ENCODE data around the gene ROR1. TPM values are rescaled to one million over a fixed set of nuclear protein-coding genes. Genes with fewer than 3 reads are reported as not detected.

Gene ROR1
- total and polyA plus RNA-seq, 9 donors, result 3.0 to 26.1 (median 15.0) TPM

GRCh38 chr1:63945943-63946342 is 172.1 kb downstream of the ROR1 start:
- H3K4me1 ChIP-seq (ENCODE audit: insufficient read depth), result peaks cover 10% of the 10 kb centered on the region
- DNase-seq, result no peak
- H3K36me3 ChIP-seq, result no peaks in the 10 kb centered on the region
- WGBS, 3 donors, result 96 to 100% (median 97%) methylated on average over 1 of the region's 1 CpG
- no peak overlapping the region for H3K4me3 ChIP-seq
- TF ChIP-seq EP300 (IDR thresholded peaks at IDR 0.05), result no peak
- no peak for TF ChIP-seq CTCF (IDR thresholded peaks at IDR 0.05)
- no peak for TF ChIP-seq POLR2A (IDR thresholded peaks at IDR 0.05)
- no peak overlapping the region for H3K27ac ChIP-seq
- no peaks in the 10 kb centered on the region for H3K27me3 ChIP-seq
- no peaks in the 10 kb centered on the region for H3K9me3 ChIP-seq
- intact Hi-C loops (cut with DNase I), result loop anchor here in 1 of 4 donors (10.0 kb wide), 1 partner anchor 189 kb away; no protein-coding TSS in a partner anchor

- TF ChIP-seq CTCF (IDR thresholded peaks at IDR 0.05), result no peak
- no peak for TF ChIP-seq EP300 (IDR thresholded peaks at IDR 0.05)
- TF ChIP-seq POLR2A (IDR thresholded peaks at IDR 0.05), result no peak
- H3K9me3 ChIP-seq, result no peaks in the 10 kb centered on the region
- no peak overlapping the region for H3K27ac ChIP-seq
- H3K4me3 ChIP-seq, result no peak overlapping the region
- 30 to 80% (median 78%) methylated on average over 11 of the region's 11 CpGs for WGBS, 3 donors
- no peaks in the 10 kb centered on the region for H3K27me3 ChIP-seq
- intact Hi-C loops (cut with DNase I), result loop anchor here in 1 of 4 donors (10.0 kb wide), 1 partner anchor 188 kb away; no protein-coding TSS in a partner anchor
- peak in 1 of 5 donors; percentile 32 for DNase-seq
- H3K4me1 ChIP-seq (ENCODE audit: insufficient read depth), result peaks cover 10% of the 10 kb centered on the region
- H3K36me3 ChIP-seq, result no peaks in the 10 kb centered on the region
Measured at GRCh38 chr1:63946866-63947491, 173.2 kb downstream of the ROR1 start.

- Histone ChIP-seq H3K36me3 (no peaks in the 10 kb centered on the region), H3K27ac (no peak overlapping the region), H3K4me1 (ENCODE audit: insufficient read depth) (peaks cover 10% of the 10 kb centered on the region), H3K27me3 (no peaks in the 10 kb centered on the region), H3K4me3 (no peak overlapping the region), H3K9me3 (no peaks in the 10 kb centered on the region)
- intact Hi-C loops (cut with DNase I), result loop anchor here in 1 of 4 donors (10.0 kb wide), 1 partner anchor 187 kb away; no protein-coding TSS in a partner anchor
- WGBS, 3 donors, result 87 to 89% (median 87%) methylated on average over 3 of the region's 3 CpGs
- DNase-seq, result no peak
- TF ChIP-seq CTCF (IDR thresholded peaks at IDR 0.05), result no peak
- no peak for TF ChIP-seq EP300 (IDR thresholded peaks at IDR 0.05)
- no peak for TF ChIP-seq POLR2A (IDR thresholded peaks at IDR 0.05)
Measured at GRCh38 chr1:63947904-63948303, 174.1 kb downstream of the ROR1 start.

GRCh38 chr1:63950023-63950422 is 176.2 kb downstream of the ROR1 start:
- no peak overlapping the region for H3K4me3 ChIP-seq
- peaks cover 0 to 4% of the 10 kb centered on the region in 2 donors for H3K9me3 ChIP-seq
- H3K4me1 ChIP-seq (ENCODE audit: insufficient read depth), result peaks cover 10% of the 10 kb centered on the region
- peak; percentile 26 to 75 (median 52) for DNase-seq
- intact Hi-C loops (cut with DNase I), result no loop called here
- H3K27ac ChIP-seq, result peak overlapping the region; percentile 54 to 61
- 18 to 20% (median 20%) methylated on average over 3 of the region's 3 CpGs for WGBS, 3 donors
- no peaks in the 10 kb centered on the region for H3K36me3 ChIP-seq
- no peaks in the 10 kb centered on the region for H3K27me3 ChIP-seq
- TF ChIP-seq CTCF (IDR thresholded peaks at IDR 0.05) (no peak), EP300 (IDR thresholded peaks at IDR 0.05) (no peak), POLR2A (IDR thresholded peaks at IDR 0.05) (no peak)
